Hepatocyte (in vitro differentiated cells): ENCODE results near the gene ZIC1. TPM values are rescaled to one million over a fixed set of nuclear protein-coding genes. Genes with fewer than 3 reads are reported as not detected.

Source experiments
- DNase-seq: peaks from one replicate; pipeline ENCODE4 v3.0.0-alpha.2; 2016; ENCODE audit warnings: low spot score
- H2AFZ ChIP-seq: fragments of 200-600 bp; sonication (generic); 2 replicates; pipeline ENCODE4 v1.6.0; 2016; ENCODE audit warnings: antibody characterized with exemption, mild to moderate bottlenecking
- H3K27ac ChIP-seq: fragments of 200-600 bp; sonication (generic); 2 replicates; pipeline ENCODE4 v1.5.1; 2016; ENCODE audit warnings: mild to moderate bottlenecking
- H3K27me3 ChIP-seq: fragments of 200-600 bp; sonication (generic); 2 replicates; pipeline ENCODE4 v1.6.1; 2016
- H3K36me3 ChIP-seq: fragments of 200-600 bp; sonication (generic); replicated peaks from 2 replicates; pipeline ENCODE4 v1.5.1; 2016; ENCODE audit warnings: low read depth; ENCODE audit not compliant: insufficient read depth
- H3K4me1 ChIP-seq: fragments of 200-600 bp; sonication (generic); 2 replicates; pipeline ENCODE4 v1.5.1; 2016; ENCODE audit warnings: mild to moderate bottlenecking, moderate library complexity; ENCODE audit not compliant: insufficient read depth
- H3K4me2 ChIP-seq: fragments of 200-600 bp; sonication (generic); 2 replicates; pipeline ENCODE4 v1.6.0; 2016
- H3K4me3 ChIP-seq: fragments of 200-600 bp; sonication (generic); 2 replicates; pipeline ENCODE4 v1.5.1; 2016; ENCODE audit warnings: mild to moderate bottlenecking
- H3K79me2 ChIP-seq: fragments of 200-600 bp; sonication (generic); 2 replicates; pipeline ENCODE4 v1.6.0; 2017; ENCODE audit warnings: mild to moderate bottlenecking
- H3K9me2 ChIP-seq: fragments of 200-600 bp; sonication (generic); replicated peaks from 2 replicates; pipeline ENCODE4 v1.6.0; 2017; ENCODE audit warnings: mild to moderate bottlenecking; ENCODE audit not compliant: insufficient read depth
- H3K9me3 ChIP-seq: fragments of 200-600 bp; sonication (generic); 2 replicates; pipeline ENCODE4 v1.5.1; 2016; ENCODE audit warnings: low read depth, mild to moderate bottlenecking
- H4K20me1 ChIP-seq: fragments of 200-600 bp; sonication (generic); 2 replicates; pipeline ENCODE4 v1.6.0; 2016; ENCODE audit warnings: mild to moderate bottlenecking; ENCODE audit not compliant: insufficient read depth, poor library complexity, severe bottlenecking
- EZH2 ChIP-seq: fragments of 200-600 bp; sonication (generic); IDR thresholded peaks from 2 replicates; pipeline ENCODE4 v1.6.1; 2016; ENCODE audit warnings: antibody characterized with exemption, mild to moderate bottlenecking, borderline replicate concordance
- EZH2phosphoT487 ChIP-seq: fragments of 200-600 bp; sonication (generic); IDR thresholded peaks from one replicate; pipeline ENCODE4 v1.6.1; 2018; ENCODE audit warnings: antibody characterized with exemption, mild to moderate bottlenecking, low read depth, moderate library complexity; ENCODE audit not compliant: unreplicated experiment, severe bottlenecking
- WGBS: methylation state at CpG from one replicate; pipeline ENCODE4 v1.1.6; 2016; ENCODE audit warnings: low lambda C conversion rate; ENCODE audit errors: missing lambda C conversion rate; 5-methylcytosine and 5-hydroxymethylcytosine counted together
- polyA plus RNA-seq: library from polyadenylated mRNA; unstranded; fragments of >200 nt; fragmentation: Nextera tagmentation; extraction: Ambion mirVana; gene quantifications from 2 replicates; pipeline ENCODE4 v1.2.1, GENCODE V29; 2016
- total RNA-seq: library from RNA; depleted of rRNA; stranded (reverse); fragments of >200 nt; gene quantifications from 2 replicates; pipeline ENCODE4 v1.2.3, GENCODE V29; 2014
- TF ChIP-seq, protein P1 (sequence below): fragments of 200-600 bp; sonication (generic); IDR thresholded peaks from 2 replicates; pipeline ENCODE4 v1.5.1; 2016; ENCODE audit warnings: antibody characterized with exemption, mild to moderate bottlenecking; ENCODE audit not compliant: poor library complexity

Gene ZIC1
- total and polyA plus RNA-seq, 2 experiments from 2014 or later, result 0.10 TPM; not detected in 1

DNA sequence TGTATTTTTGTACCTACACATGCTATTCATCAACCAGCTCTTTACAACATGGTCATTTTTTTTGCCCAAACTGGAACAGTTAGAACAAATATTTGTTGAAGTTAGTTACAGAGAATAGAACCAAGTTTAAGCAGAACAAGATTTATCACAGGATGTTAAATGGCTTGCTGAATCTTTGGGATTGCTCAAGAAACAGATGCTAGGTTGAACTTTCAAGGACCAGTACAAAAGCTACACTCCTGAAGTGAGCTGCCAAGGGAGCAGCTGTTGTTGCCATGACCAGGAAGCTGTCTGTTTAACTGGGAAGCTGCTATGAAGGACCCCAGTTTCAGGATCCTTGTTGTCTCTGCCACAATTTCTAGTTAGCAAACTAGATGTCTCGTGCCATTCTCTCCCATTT is 53.7 kb downstream of the ZIC1 start:
- Histone ChIP-seq H2AFZ (no peak overlapping the region), H3K79me2 (no peaks in the 10 kb centered on the region), H3K36me3 (no peaks in the 10 kb centered on the region), H4K20me1 (no peaks in the 10 kb centered on the region), H3K4me2 (no peak overlapping the region), H3K27ac (no peak overlapping the region), H3K9me3 (no peaks in the 10 kb centered on the region), H3K4me3 (no peak overlapping the region), H3K4me1 (no peaks in the 10 kb centered on the region), H3K27me3 (no peaks in the 10 kb centered on the region), H3K9me2 (no peaks in the 10 kb centered on the region)
- WGBS, result 64% methylated on average over 1 of the region's 1 CpG
- no peak for DNase-seq
- TF ChIP-seq EZH2, result no peak
- no peak for TF ChIP-seq EZH2phosphoT487
- TF ChIP-seq, protein P1, sequence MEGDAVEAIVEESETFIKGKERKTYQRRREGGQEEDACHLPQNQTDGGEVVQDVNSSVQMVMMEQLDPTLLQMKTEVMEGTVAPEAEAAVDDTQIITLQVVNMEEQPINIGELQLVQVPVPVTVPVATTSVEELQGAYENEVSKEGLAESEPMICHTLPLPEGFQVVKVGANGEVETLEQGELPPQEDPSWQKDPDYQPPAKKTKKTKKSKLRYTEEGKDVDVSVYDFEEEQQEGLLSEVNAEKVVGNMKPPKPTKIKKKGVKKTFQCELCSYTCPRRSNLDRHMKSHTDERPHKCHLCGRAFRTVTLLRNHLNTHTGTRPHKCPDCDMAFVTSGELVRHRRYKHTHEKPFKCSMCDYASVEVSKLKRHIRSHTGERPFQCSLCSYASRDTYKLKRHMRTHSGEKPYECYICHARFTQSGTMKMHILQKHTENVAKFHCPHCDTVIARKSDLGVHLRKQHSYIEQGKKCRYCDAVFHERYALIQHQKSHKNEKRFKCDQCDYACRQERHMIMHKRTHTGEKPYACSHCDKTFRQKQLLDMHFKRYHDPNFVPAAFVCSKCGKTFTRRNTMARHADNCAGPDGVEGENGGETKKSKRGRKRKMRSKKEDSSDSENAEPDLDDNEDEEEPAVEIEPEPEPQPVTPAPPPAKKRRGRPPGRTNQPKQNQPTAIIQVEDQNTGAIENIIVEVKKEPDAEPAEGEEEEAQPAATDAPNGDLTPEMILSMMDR, result no peak

Other genes starting within 250 kb of the ZIC1 start
- 0.08 and 0.17 TPM in 2 replicates for gene ZIC4, start 2.8 kb upstream of the ZIC1 start, total RNA-seq
- not detected in 2 replicates for gene ZIC4, start 2.8 kb upstream of the ZIC1 start, polyA plus RNA-seq